Epithelial cell of proximal tubule (primary cell): ENCODE results near the gene ABI3BP. TPM values are rescaled to one million over a fixed set of nuclear protein-coding genes. Genes with fewer than 3 reads are reported as not detected.

Experiments used
- DNase-seq: peaks from one replicate; pipeline ENCODE4 v3.0.0-alpha.2; 2011; ENCODE audit warnings: low read depth
- H3K4me3 ChIP-seq: 2 replicates; pipeline ENCODE4 v1.5.1; 2011; ENCODE audit warnings: low read depth, mild to moderate bottlenecking, low read length
- CTCF ChIP-seq: conservative IDR thresholded peaks from 2 replicates; pipeline ENCODE4 v1.5.1; 2012; ENCODE audit warnings: low read depth, mild to moderate bottlenecking, low read length
- total RNA-seq: library from RNA; depleted of rRNA; stranded (reverse); fragments of >200 nt; gene quantifications from 2 replicates; pipeline ENCODE4 v1.2.3, GENCODE V29; 2015

ABI3BP gene
- total RNA-seq, 1 donor from 2014 or later: 3.6 TPM

- no peak for TF ChIP-seq CTCF
- H3K4me3 ChIP-seq: no peak overlapping the region
- no peak for DNase-seq
Measured at GRCh38 chr3:100988080-100988479, 5.1 kb downstream of the ABI3BP start.

GRCh38 chr3:100984308-100984707, 8.9 kb downstream of the ABI3BP start:
- TF ChIP-seq CTCF: no peak
- H3K4me3 ChIP-seq: no peak overlapping the region
- no peak for DNase-seq

GRCh38 chr3:100982710-100983109, 10.5 kb downstream of the ABI3BP start:
- TF ChIP-seq CTCF: no peak
- DNase-seq: no peak
- H3K4me3 ChIP-seq: peak overlapping the region; percentile 1

GRCh38 chr3:100981164-100981911, 11.9 kb downstream of the ABI3BP start:
- no peak for DNase-seq
- no peak for TF ChIP-seq CTCF

GRCh38 chr3:100978011-100978659, 15.1 kb downstream of the ABI3BP start:
- DNase-seq: no peak
- no peak for TF ChIP-seq CTCF
- H3K4me3 ChIP-seq: no peak overlapping the region

More at GRCh38 chr3:100981164-100981911, 11.9 kb downstream of the ABI3BP start:
- H3K4me3 ChIP-seq: no peak overlapping the region

GRCh38 chr3:100976611-100977010, 16.6 kb downstream of the ABI3BP start:
- TF ChIP-seq CTCF: no peak
- H3K4me3 ChIP-seq: no peak overlapping the region
- DNase-seq: no peak
